Renal pelvis (tissue), 4 donors: ENCODE data around the gene GMDS. TPM values are rescaled to one million over a fixed set of nuclear protein-coding genes. Genes with fewer than 3 reads are reported as not detected.

Experiments used
- DNase-seq: peaks from one replicate; pipeline ENCODE4 v3.0.0-alpha.2; 2013
- polyA plus RNA-seq, 3 donors: library from polyadenylated mRNA; unstranded; fragments of 120-200 nt; gene quantifications; one replicate each; pipeline ENCODE4 v1.2.1, GENCODE V29; 2013; ENCODE audit not compliant: insufficient read length in 3 of 3

GMDS gene
- polyA plus RNA-seq, 3 donors: 66.8 to 76.2 (median 68.5) TPM

GRCh38 chr6:1722801-1723200 is 522.6 kb downstream of the GMDS start:
- no peak for DNase-seq

- no peak for DNase-seq
Measured at GRCh38 chr6:1720620-1721322, 524.6 kb downstream of the GMDS start.

GRCh38 chr6:1719922-1720321 is 525.5 kb downstream of the GMDS start:
- DNase-seq: no peak

GRCh38 chr6:1716868-1717267 is 528.5 kb downstream of the GMDS start:
- no peak for DNase-seq

- DNase-seq: no peak
Measured at GRCh38 chr6:1716396-1716795, 529.0 kb downstream of the GMDS start.

DNA sequence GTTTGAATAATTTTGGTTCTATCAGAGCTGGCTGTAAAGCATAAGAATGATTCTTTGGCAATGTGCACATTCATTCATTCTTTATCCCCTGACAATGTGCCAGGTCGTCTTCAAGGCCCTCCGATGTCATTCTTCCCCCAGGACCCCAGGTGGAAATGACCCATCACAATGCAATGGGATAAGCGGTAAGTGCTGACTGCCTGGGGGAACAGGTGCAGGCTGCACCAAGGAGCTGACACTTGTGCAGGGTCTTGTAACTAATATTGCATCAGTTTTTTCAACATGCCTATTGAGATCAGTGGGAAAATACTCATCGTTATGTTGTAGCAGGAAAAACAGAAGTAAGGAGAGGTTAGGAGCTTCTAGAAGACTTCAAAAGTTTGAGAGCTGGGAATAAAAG is 530.1 kb downstream of the GMDS start:
- DNase-seq: no peak

DNA sequence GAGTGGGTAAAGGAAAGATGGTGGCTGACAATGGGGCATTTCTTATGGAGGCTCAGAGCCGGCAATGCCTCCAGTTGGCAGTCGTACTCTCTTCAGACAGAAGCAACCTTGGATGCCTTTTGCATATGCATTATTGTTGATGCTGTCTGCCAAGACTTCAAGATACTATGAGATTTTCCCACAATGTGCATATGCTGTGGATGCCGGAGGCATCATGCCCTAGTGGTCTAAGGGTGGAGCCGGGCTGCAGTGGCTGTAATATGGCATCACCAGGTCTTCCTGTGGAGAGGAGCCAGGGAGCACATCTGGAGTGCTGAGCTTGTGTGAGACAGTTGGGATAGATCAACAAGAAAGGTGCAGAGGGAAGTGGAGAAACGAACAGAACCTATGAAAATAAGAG is 530.8 kb downstream of the GMDS start:
- no peak for DNase-seq

DNA sequence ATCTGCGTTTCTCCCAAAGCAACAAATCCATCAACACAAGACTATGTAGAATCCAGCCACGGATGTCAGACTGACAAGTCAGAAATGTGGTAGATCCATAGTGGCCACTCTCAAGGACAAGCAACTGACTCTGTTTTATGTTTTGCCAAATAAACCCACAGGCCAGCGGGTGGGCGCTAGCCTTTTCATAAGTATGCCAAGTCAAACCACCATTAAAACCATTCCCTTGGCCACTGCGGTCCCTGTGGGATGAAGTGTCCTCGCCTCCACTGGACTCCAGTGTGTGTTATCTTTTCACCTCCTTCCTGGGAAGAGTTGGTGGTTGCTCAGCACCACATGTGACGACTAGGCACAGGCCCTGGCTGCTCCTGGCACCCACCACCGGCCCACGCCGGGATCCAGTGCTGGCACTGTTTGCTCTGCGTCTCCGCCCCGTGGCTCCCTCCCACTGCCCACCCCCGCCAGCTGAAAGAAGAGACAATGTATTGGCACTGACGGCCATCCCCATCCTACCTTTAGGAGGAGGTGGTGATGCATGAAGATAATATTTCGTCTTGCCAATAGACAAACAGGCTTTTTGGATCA is 532.3 kb downstream of the GMDS start:
- no peak for DNase-seq

DNA sequence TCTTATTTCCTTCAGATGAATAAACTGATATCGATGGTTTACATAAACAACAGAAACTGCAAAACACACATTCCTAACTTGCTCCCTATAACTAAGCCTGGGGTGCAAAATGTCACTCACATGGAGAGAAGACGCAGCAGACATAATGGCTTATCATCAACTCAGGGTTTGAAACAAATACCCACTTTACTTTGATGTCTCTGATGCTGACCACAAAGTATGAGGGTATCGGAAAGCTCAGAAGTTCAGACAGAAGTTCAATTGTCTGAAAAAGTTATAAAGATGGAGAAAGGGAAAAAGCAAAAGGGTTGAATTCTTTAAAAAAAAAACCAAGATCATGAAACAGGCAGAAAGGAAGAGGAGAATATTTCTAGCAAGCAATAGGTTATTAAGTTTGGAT is 533.0 kb downstream of the GMDS start:
- no peak for DNase-seq

DNA sequence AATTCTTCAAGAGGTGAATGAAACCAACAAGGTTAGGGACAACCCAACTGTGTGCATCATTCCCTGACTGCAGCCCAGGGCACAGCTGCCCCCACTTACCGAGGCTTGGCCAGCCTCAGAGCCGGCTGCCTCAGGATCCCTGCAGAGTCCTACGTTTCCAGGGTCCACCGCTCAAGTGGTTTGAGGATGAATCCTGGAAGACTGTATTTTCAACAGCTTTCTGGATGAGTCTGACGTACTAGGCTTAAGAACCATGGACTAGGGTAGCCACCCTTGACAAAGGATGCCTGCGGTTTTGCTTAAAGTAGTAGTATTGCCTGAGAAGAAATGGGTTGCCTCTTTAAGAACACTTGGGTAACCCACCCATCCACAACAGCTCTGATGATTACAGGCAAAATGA is 534.3 kb downstream of the GMDS start:
- DNase-seq: no peak

GRCh38 chr6:1709234-1709641 is 536.2 kb downstream of the GMDS start:
- no peak for DNase-seq

DNA sequence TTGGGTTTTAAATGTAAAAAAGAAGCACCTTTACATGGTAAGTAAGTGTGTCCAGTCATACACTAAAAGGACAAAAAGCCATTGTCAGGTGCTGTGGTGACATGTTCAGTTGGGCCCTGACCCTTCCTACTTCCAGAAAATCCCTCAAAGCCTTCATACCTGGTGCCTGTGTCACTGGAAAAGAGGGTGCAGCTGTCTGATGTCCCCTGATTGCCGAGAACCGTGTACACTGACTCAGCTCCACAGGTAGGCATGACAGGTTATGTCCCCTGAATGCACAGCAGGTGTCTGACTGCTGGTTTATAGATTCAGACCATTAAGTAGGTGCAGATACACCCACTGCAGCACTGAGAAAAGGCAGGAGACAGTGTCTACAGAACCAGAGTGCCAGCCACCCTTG is 536.6 kb downstream of the GMDS start:
- no peak for DNase-seq

DNA sequence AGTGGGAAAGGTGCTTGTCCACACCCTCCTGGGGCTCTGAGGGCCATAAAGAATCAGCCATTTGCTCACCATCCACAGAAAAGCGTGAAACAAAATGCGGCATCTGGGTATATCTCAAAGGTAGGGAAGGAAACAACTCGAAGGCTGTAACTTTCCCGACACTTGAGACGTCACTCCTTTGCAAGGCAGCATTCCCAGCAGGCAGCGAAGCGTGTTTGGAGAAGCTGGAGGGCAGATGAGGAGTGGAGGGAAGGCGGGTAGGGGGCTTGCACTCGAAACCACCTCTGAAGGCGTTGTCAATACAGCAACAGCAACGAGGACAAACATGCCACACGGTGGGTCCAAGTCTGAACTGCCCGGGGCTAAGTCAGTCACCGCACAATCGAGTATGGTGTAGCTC is 537.3 kb downstream of the GMDS start:
- DNase-seq: peak; percentile 88

- no peak for DNase-seq
Measured at GRCh38 chr6:1705630-1706029, 539.8 kb downstream of the GMDS start.

DNA sequence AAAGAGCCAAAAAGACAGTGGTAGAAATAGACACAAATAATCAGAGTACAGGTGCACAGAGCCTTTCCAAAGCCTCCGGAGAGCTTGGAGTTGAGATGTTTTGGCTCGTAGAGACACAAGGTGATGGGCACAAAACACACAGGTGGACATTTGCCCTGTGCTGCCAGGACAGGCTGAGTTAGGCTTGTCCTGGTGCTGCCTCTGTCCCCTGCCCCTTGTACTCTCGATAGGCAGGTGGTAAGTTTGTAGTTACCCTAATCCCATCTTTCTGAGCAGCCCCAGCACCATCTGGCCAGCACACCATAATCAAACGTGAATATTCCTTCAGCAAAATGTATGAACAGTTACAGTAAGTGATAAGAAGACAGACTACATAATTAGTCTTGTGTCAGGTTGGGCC is 540.2 kb downstream of the GMDS start:
- DNase-seq: no peak

GRCh38 chr6:1704711-1705110 is 540.7 kb downstream of the GMDS start:
- no peak for DNase-seq

DNA sequence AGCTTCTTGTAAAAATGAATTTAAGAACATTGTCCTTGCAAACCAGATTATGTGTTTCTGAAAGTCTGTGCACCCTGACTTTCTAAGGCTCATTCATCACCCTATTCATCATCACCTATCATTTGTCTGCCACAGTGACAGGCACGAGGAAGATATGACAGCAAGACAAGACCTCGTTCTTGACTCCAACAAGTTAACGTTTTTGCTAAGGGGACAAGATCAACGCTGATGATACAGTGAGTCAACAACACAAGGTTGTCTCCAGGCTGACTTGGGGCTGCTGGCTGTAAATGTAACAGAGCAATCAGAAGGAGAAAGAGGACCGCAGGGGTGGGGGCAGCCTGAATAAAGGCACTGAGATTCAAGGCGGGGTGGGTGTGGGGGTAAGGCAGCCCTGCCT is 541.5 kb downstream of the GMDS start:
- no peak for DNase-seq

GRCh38 chr6:1703091-1703855 is 542.1 kb downstream of the GMDS start:
- no peak for DNase-seq

GRCh38 chr6:1702580-1703051 is 542.8 kb downstream of the GMDS start:
- no peak for DNase-seq

DNA sequence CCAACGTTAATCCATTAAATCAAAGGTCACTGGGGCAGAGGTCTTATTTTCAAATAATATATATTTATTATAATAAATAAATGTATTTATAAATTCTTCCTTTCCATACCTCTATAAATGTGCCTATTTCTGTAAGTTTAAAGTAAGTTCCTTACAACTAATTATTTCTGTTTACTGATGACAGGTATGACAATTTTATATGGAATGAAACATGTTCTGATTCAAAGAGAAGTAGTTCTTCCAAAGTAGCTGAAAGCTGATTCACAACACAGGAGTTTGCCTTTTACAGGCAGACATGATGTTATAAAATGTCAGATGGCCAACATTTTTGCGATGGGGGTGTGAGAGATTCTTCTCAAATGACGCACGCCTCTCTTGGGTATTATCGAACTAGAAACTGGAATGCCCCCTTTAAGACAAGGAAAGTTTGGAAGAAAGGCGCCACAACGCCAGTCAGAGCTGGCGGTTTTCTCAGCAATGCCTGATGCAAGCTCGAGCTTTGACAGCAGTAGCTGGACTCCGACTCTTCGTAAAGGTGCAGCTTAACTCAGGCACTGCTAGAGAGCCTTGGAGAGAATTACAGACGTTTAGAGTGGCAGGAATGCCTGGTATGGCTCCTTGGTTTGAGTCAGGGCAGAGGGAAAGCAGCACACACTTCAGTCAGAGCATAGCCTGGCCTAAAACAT is 543.6 kb downstream of the GMDS start:
- DNase-seq: no peak

- no peak for DNase-seq
Measured at GRCh38 chr6:1700278-1700967, 545.0 kb downstream of the GMDS start.

- DNase-seq: no peak
Measured at GRCh38 chr6:1698527-1698926, 546.9 kb downstream of the GMDS start.
